HepG2 (cell line): Measurements from ENCODE around the gene LCE2D. TPM values are rescaled to one million over a fixed set of nuclear protein-coding genes. Genes with fewer than 3 reads are reported as not detected.
A peak's percentile ranks its signal among the peaks of the same experiment; 100 is the strongest.

ENCODE experiments used
- ATAC-seq: fragments of 200-7000 bp; cut with Tn5 transposase; 3 replicates; pipeline ENCODE4 v1.9.1; 2020; ENCODE audit warnings: mild to moderate bottlenecking, moderate library complexity
- BruUV-seq: library from RNA; stranded (reverse); fragments of 400-500 nt; replicated peaks from 2 replicates; lab custom pipeline; 2021; lab: Mats Ljungman, UMichigan
- CTCF ChIA-PET: fragments of 300-600 bp; formaldehyde crosslinking; extraction: SDS; loops from one replicate; lab custom pipeline; 2021; ENCODE audit warnings: low total read pairs, inconsistent platforms, low intra/inter-chr PET ratio; lab: Yijun Ruan, JAX
- POLR2A ChIA-PET: fragments of 350-600 bp; sonication (Branson Sonifier 250); formaldehyde crosslinking; loops from one replicate; lab custom pipeline; 2020; ENCODE audit warnings: antibody characterized with exemption, inconsistent platforms; lab: Yijun Ruan, JAX
- DNase-seq: peaks from one replicate; pipeline ENCODE4 v3.0.0-alpha.2; 2015; ENCODE audit warnings: low spot score
- FAIRE-seq: peaks from 3 replicates; lab custom pipeline; 2011; peaks lifted over from hg19 to GRCh38; lab: Jason Lieb, UNC
- H2AFZ ChIP-seq: one replicate; pipeline ENCODE4 v1.6.1; 2011; ENCODE audit warnings: low read length, inconsistent platforms
- H3K27ac ChIP-seq: fragments of 300-600 bp; 3 replicates; pipeline ENCODE4 v1.8.0; 2011; ENCODE audit warnings: mixed run types, mild to moderate bottlenecking, mixed read lengths, low read length, inconsistent platforms; ENCODE audit not compliant: insufficient read depth; ENCODE audit errors: extremely low read length
- H3K27me3 ChIP-seq, 2 experiments: fragments of 200-600 bp in 1 of 2; 2 replicates in 1 of 2; 3 replicates in 1 of 2; pipeline versions ENCODE4 v1.6.0 to v1.8.0; 2011; ENCODE audit warnings: low read length in 2 of 2, mild to moderate bottlenecking in 2 of 2, moderate library complexity in 2 of 2, inconsistent platforms in 1 of 2; ENCODE audit not compliant: insufficient read depth in 2 of 2, control insufficient read depth in 1 of 2
- H3K36me3 ChIP-seq, 2 experiments: fragments of 200-600 bp in 1 of 2; replicated peaks in 1 of 2; 2 replicates in 1 of 2; 3 replicates in 1 of 2; pipeline versions ENCODE4 v1.5.1 to v1.8.0; 2011; ENCODE audit warnings: low read length in 2 of 2, inconsistent platforms in 1 of 2; ENCODE audit not compliant: insufficient read depth in 2 of 2, control insufficient read depth in 1 of 2
- H3K4me1 ChIP-seq: 2 replicates; pipeline ENCODE4 v1.5.1; 2012; ENCODE audit warnings: low read length, inconsistent platforms; ENCODE audit not compliant: insufficient read depth
- H3K4me2 ChIP-seq: 2 replicates; pipeline ENCODE4 v1.6.0; 2011; ENCODE audit warnings: low read depth, low read length, inconsistent platforms
- H3K4me3 ChIP-seq, 3 experiments: fragments of 200-600 bp in 1 of 3; sonication (generic), shearing (Covaris generic) in 1 of 3; replicated peaks in 1 of 3; 2 replicates each; pipeline ENCODE4 v1.5.1; 2011 to 2016; ENCODE audit warnings: low read length in 3 of 3, inconsistent platforms in 2 of 3, low read depth in 2 of 3, mild to moderate bottlenecking in 2 of 3, control low read depth in 1 of 3, mixed read lengths in 1 of 3; ENCODE audit not compliant: insufficient read depth in 1 of 3
- H3K79me2 ChIP-seq: one replicate; pipeline ENCODE4 v1.6.1; 2011; ENCODE audit warnings: low read length, inconsistent platforms; ENCODE audit not compliant: insufficient read depth
- H3K9ac ChIP-seq: 2 replicates; pipeline ENCODE4 v1.6.0; 2011; ENCODE audit warnings: mild to moderate bottlenecking, low read depth, low read length, inconsistent platforms; ENCODE audit not compliant: insufficient read depth
- H3K9me3 ChIP-seq: 2 replicates; pipeline ENCODE4 v1.5.1; 2012; ENCODE audit warnings: mild to moderate bottlenecking, low read length
- H4K20me1 ChIP-seq: 2 replicates; pipeline ENCODE4 v1.6.0; 2011; ENCODE audit warnings: inconsistent platforms, mild to moderate bottlenecking, low read length, moderate library complexity; ENCODE audit not compliant: insufficient read depth
- ADNP ChIP-seq: sonication (generic); formaldehyde crosslinking; IDR thresholded peaks from 2 replicates; pipeline ENCODE4 v1.4.0; 2020; ENCODE audit warnings: missing genetic modification reagents
- DR1 ChIP-seq: sonication (generic); formaldehyde crosslinking; IDR thresholded peaks from 2 replicates; pipeline ENCODE4 v1.8.0; 2021; ENCODE audit warnings: mild to moderate bottlenecking, missing genetic modification reagents, inconsistent platforms
- EHMT2 ChIP-seq: fragments of 200-600 bp; sonication (generic); IDR thresholded peaks from 2 replicates; pipeline ENCODE4 v1.7.0; 2017; ENCODE audit warnings: antibody characterized with exemption, low read depth, low read length, borderline replicate concordance
- HNF4G ChIP-seq, 2 experiments: sonication (generic) in 1 of 2; formaldehyde crosslinking in 1 of 2; IDR thresholded peaks; 2 replicates each; pipeline versions ENCODE4 v1.4.0 to v1.6.1; 2011 to 2020; ENCODE audit warnings: borderline replicate concordance in 2 of 2, low read depth in 2 of 2, mild to moderate bottlenecking in 2 of 2, low read length in 1 of 2, missing genetic modification reagents in 1 of 2, moderate library complexity in 1 of 2
- MATR3 ChIP-seq: sonication (generic); formaldehyde crosslinking; IDR thresholded peaks from 2 replicates; pipeline ENCODE4 v1.4.0; 2020; ENCODE audit warnings: missing genetic modification reagents
- NR3C1 ChIP-seq: sonication (generic); formaldehyde crosslinking; IDR thresholded peaks from 2 replicates; pipeline ENCODE4 v1.4.0; 2020; ENCODE audit warnings: missing genetic modification reagents
- WIZ ChIP-seq: sonication (generic); formaldehyde crosslinking; IDR thresholded peaks from 2 replicates; pipeline ENCODE4 v1.5.1; 2020; ENCODE audit warnings: mild to moderate bottlenecking, missing genetic modification reagents
- ZNF329 ChIP-seq: sonication (generic); formaldehyde crosslinking; IDR thresholded peaks from 2 replicates; pipeline ENCODE4 v1.9.0; 2021; ENCODE audit warnings: low read depth, mild to moderate bottlenecking, missing genetic modification reagents
- ZNF672 ChIP-seq: sonication (generic); formaldehyde crosslinking; IDR thresholded peaks from 2 replicates; pipeline ENCODE4 v1.8.1; 2022; ENCODE audit warnings: missing genetic modification reagents
- ZNF841 ChIP-seq: sonication (generic); formaldehyde crosslinking; IDR thresholded peaks from 2 replicates; pipeline ENCODE4 v1.8.1; 2023; ENCODE audit warnings: missing genetic modification reagents, borderline replicate concordance
- WGBS: methylation state at CpG from one replicate; pipeline ENCODE4 v1.1.6; 2017; ENCODE audit warnings: low lambda C conversion rate; 5-methylcytosine and 5-hydroxymethylcytosine counted together
- in situ Hi-C: cut with HindIII; loops from 2 replicates; pipeline ENCODE4 v1.10.0; 2017; ENCODE audit warnings: low pct_unique_long_range_greater_than_20kb; ENCODE audit not compliant: extremely low pct_ligation_motif_present
- intact Hi-C: fragments of 100-400 bp; cut with micrococcal nuclease; formaldehyde crosslinking; loops from one replicate; pipeline ENCODE4 v1.10.0; 2022; ENCODE audit not compliant: unreplicated experiment
- polyA plus RNA-seq, 8 experiments: library from polyadenylated mRNA; depleted of rRNA in 3 of 8; stranded (reverse) in 7 of 8; unstranded in 1 of 8; fragments of >200 nt; fragmentation: Illumina TruSeq in 4 of 8; extraction: Trizol in 4 of 8; gene quantifications; 2 replicates each; pipeline versions ENCODE4 v1.2.1 to v1.2.3, GENCODE V29; 2011 to 2016; ENCODE audit warnings: low read depth in 4 of 8, missing spikeins in 1 of 8, mixed read lengths in 1 of 8; ENCODE audit not compliant: insufficient read depth in 1 of 8
- total RNA-seq, 5 experiments: library from RNA; depleted of rRNA; stranded (reverse); fragments of >200 nt; fragmentation: Illumina TruSeq; extraction: Trizol; gene quantifications; 2 replicates each; pipeline ENCODE4 v1.2.3, GENCODE V29; 2016; ENCODE audit warnings: low read depth in 1 of 5
- TF ChIP-seq, protein P1 (sequence below): sonication (generic); formaldehyde crosslinking; IDR thresholded peaks from 2 replicates; pipeline ENCODE4 v1.9.0; 2021; ENCODE audit warnings: missing genetic modification reagents, mild to moderate bottlenecking, borderline replicate concordance
- TF ChIP-seq, protein P2 (sequence below): sonication (generic); formaldehyde crosslinking; IDR thresholded peaks from 2 replicates; pipeline ENCODE4 v1.5.1; 2020; ENCODE audit warnings: mild to moderate bottlenecking, missing genetic modification reagents, borderline replicate concordance
- TF ChIP-seq, protein P3 (sequence below): sonication (generic); formaldehyde crosslinking; IDR thresholded peaks from 2 replicates; pipeline ENCODE4 v1.4.0; 2020; ENCODE audit warnings: missing genetic modification reagents
- TF ChIP-seq, protein P4 (sequence below): sonication (generic); formaldehyde crosslinking; IDR thresholded peaks from 2 replicates; pipeline ENCODE4 v1.5.0; 2020; ENCODE audit warnings: mild to moderate bottlenecking, missing genetic modification reagents

Gene LCE2D
- total and polyA plus RNA-seq, 2 of the 13 experiments (the other 11 are each of a cell fraction or from before 2014, with no cell fraction given), result not detected

DNA sequence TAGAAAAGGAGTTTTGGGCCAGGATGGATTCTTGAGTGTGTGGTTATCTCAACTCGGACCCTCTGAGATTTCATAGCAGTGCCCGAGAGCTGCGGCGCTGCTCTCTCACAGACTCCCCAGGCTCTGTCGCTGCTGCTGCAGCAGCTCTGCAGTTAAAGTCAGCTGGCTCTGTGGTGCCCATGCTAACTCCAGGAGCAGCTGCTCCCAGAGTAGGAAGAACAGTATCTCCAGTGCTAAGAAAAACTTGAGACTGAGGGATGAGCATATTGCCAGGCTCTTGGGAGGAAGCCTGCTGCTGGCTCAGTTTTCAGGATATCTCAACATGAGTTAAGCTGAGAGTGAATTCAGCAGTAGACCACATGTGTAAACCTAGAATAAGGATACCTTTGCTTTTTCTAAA is 4.5 kb downstream of the LCE2D start (continued):
- TF ChIP-seq, protein P1, sequence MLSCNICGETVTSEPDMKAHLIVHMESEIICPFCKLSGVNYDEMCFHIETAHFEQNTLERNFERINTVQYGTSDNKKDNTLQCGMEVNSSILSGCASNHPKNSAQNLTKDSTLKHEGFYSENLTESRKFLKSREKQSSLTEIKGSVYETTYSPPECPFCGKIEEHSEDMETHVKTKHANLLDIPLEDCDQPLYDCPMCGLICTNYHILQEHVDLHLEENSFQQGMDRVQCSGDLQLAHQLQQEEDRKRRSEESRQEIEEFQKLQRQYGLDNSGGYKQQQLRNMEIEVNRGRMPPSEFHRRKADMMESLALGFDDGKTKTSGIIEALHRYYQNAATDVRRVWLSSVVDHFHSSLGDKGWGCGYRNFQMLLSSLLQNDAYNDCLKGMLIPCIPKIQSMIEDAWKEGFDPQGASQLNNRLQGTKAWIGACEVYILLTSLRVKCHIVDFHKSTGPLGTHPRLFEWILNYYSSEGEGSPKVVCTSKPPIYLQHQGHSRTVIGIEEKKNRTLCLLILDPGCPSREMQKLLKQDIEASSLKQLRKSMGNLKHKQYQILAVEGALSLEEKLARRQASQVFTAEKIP (CRISPR knock-in tag), result no peak

DNA sequence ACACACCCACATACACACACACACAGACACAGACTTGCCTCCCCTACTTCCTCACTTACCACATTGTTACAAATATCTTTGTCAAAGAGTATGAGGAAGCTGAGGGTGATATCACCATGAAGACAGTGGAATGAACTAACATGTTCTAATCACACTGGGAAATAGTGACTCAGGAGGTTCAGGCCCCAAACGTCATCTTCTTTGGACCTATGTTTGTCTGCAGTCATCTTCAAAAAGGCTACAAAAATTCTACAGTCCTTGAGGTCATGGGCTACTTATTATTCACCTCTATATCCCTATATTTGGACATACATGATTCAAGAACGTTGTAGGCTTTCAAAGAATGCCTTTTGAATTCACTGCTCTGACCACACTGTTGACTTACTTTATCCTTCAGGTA is 9.8 kb downstream of the LCE2D start:
- WGBS, result 0% methylated on average over 2 of the region's 2 CpGs
- Histone ChIP-seq H2AFZ (no peak overlapping the region), H3K4me2 (no peak overlapping the region), H3K79me2 (no peaks in the 10 kb centered on the region), H4K20me1 (no peaks in the 10 kb centered on the region), H3K27ac (no peak overlapping the region), H3K4me1 (no peaks in the 10 kb centered on the region), H3K9ac (no peak overlapping the region), H3K9me3 (no peaks in the 10 kb centered on the region), H3K27me3 (no peaks in the 10 kb centered on the region), H3K4me3 (no peak overlapping the region), H3K36me3 (no peaks in the 10 kb centered on the region)
- ATAC-seq, result no peak
- in situ Hi-C loops, result no loop called here
- peak; percentile 11 for DNase-seq
- ChIA-PET CTCF (no interaction called here), POLR2A (no interaction called here)
- BruUV-seq, result no TSS peak
- FAIRE-seq, result no peak
- intact Hi-C loops, result no loop called here
- TF ChIP-seq MATR3 (CRISPR knock-in tag) (no peak), EHMT2 (no peak), DR1 (no peak), ZNF329 (CRISPR knock-in tag) (no peak), HNF4G (IDR thresholded peaks at IDR 0.05; ENCODE audit: borderline replicate concordance, low read depth, low read length) (no peak), HNF4G (CRISPR knock-in tag; IDR thresholded peaks at IDR 0.05; ENCODE audit: borderline replicate concordance, low read depth) (no peak), ZNF672 (no peak), NR3C1 (CRISPR knock-in tag) (no peak), ZNF841 (CRISPR knock-in tag) (no peak), WIZ (CRISPR knock-in tag) (no peak), ADNP (CRISPR knock-in tag) (no peak)
- TF ChIP-seq, protein P2, sequence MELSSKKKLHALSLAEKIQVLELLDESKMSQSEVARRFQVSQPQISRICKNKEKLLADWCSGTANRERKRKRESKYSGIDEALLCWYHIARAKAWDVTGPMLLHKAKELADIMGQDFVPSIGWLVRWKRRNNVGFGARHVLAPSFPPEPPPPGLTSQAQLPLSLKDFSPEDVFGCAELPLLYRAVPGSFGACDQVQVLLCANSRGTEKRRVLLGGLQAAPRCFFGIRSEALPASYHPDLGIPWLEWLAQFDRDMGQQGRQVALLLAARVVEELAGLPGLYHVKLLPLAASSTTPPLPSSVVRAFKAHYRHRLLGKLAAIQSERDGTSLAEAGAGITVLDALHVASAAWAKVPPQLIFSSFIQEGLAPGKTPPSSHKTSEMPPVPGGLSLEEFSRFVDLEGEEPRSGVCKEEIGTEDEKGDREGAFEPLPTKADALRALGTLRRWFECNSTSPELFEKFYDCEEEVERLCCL (CRISPR knock-in tag), result no peak
- TF ChIP-seq, protein P3, sequence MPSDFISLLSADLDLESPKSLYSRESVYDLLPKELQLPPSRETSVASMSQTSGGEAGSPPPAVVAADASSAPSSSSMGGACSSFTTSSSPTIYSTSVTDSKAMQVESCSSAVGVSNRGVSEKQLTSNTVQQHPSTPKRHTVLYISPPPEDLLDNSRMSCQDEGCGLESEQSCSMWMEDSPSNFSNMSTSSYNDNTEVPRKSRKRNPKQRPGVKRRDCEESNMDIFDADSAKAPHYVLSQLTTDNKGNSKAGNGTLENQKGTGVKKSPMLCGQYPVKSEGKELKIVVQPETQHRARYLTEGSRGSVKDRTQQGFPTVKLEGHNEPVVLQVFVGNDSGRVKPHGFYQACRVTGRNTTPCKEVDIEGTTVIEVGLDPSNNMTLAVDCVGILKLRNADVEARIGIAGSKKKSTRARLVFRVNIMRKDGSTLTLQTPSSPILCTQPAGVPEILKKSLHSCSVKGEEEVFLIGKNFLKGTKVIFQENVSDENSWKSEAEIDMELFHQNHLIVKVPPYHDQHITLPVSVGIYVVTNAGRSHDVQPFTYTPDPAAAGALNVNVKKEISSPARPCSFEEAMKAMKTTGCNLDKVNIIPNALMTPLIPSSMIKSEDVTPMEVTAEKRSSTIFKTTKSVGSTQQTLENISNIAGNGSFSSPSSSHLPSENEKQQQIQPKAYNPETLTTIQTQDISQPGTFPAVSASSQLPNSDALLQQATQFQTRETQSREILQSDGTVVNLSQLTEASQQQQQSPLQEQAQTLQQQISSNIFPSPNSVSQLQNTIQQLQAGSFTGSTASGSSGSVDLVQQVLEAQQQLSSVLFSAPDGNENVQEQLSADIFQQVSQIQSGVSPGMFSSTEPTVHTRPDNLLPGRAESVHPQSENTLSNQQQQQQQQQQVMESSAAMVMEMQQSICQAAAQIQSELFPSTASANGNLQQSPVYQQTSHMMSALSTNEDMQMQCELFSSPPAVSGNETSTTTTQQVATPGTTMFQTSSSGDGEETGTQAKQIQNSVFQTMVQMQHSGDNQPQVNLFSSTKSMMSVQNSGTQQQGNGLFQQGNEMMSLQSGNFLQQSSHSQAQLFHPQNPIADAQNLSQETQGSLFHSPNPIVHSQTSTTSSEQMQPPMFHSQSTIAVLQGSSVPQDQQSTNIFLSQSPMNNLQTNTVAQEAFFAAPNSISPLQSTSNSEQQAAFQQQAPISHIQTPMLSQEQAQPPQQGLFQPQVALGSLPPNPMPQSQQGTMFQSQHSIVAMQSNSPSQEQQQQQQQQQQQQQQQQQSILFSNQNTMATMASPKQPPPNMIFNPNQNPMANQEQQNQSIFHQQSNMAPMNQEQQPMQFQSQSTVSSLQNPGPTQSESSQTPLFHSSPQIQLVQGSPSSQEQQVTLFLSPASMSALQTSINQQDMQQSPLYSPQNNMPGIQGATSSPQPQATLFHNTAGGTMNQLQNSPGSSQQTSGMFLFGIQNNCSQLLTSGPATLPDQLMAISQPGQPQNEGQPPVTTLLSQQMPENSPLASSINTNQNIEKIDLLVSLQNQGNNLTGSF (CRISPR knock-in tag), result no peak
- TF ChIP-seq, protein P4, sequence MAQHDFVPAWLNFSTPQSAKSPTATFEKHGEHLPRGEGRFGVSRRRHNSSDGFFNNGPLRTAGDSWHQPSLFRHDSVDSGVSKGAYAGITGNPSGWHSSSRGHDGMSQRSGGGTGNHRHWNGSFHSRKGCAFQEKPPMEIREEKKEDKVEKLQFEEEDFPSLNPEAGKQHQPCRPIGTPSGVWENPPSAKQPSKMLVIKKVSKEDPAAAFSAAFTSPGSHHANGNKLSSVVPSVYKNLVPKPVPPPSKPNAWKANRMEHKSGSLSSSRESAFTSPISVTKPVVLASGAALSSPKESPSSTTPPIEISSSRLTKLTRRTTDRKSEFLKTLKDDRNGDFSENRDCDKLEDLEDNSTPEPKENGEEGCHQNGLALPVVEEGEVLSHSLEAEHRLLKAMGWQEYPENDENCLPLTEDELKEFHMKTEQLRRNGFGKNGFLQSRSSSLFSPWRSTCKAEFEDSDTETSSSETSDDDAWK (CRISPR knock-in tag), result no peak
